DMS79 treated with DMSO at 0.1 percent for 48 hours (cell line): Measurements from ENCODE around the gene URAD.
"Not testable (repeated sequence)": the region's sequence is repeated elsewhere in the genome, so short reads cannot be mapped to it uniquely, and the experiment has no call there.

Experiments used
- DNase-seq: peaks from one replicate; lab custom pipeline; 2025; lab: John Stamatoyannopoulos, UW

The URAD gene, protein sequence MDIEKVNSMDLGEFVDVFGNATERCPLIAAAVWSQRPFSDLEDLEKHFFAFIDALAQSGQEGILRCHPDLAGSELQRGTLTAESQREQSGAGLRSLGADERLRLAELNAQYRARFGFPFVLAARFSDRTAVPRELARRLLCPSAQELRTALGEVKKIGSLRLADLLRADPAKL

DNA sequence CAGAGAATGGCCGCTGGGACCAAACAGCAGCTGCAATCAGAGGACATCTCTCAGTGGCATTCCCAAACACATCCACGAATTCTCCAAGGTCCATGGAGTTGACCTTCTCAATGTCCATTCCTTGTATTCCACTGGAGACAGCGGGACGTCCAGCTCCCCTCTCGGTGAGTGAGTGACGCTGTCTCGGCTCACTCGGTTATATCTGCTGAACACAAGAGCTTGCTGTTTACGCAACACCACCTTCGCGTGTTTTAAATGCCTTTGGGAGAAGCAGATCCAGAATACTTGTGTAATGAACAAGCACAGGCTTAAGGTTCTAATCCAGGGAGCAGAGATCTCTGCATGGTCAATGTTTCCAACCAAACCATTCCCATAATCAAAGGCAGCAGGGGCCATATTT lies at the start of gene URAD:
URAD (minus strand) TSS at position 174 of the 400 bp plus-strand sequence; CDS start at position 118, 56 bp downstream.
- DNase-seq, result no peak

DNA sequence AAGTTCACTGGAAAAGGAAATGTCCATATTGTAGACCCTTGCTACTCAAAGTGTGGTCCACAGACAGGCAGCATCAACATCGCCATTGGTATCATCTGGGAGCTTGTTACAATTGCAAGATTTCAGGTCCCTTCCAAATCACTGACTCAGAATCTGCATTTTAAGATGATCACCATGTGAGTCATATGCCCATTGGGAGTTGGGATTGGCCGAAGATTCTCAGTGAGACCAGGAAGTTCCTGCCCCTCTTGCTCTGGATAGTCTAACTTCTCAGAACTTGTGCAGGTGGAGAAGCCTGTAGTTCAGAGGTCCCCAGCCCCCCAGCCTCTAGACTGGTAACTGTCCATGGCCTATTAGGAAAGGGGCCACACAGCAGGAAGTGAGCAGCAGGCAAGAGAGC lies 48.9 kb upstream of the URAD start:
- DNase-seq, result no peak

DNA sequence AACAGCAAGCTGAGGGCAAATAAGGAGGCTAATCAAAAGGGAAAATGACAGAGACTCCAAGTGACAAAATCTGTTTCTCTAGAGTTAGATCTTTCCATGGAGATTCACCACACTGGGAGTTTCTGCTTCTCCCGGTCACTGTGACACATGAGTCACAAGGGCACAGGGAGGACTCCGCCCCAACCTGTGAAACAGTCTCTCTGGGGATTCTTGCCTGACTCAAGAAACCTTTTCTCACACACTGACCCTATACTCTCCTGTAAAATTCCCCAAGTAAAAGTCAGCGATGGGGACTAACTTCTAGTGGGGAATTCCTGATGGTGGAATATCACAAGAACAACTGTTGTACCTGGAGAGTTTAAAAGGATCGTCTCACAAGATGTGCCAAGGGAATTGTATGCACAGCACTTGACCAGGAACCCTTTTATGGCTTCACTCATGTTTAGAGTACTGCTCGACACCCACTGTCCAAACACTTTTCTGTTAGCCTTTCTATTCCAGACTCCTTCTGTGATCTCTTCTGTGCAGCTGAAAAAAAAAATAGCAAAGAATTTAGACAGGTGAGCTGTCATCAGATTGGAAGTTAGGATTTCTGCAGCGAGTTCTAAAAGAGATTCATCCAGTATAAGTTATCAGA lies 46.8 kb upstream of the URAD start:
- no peak for DNase-seq

DNA sequence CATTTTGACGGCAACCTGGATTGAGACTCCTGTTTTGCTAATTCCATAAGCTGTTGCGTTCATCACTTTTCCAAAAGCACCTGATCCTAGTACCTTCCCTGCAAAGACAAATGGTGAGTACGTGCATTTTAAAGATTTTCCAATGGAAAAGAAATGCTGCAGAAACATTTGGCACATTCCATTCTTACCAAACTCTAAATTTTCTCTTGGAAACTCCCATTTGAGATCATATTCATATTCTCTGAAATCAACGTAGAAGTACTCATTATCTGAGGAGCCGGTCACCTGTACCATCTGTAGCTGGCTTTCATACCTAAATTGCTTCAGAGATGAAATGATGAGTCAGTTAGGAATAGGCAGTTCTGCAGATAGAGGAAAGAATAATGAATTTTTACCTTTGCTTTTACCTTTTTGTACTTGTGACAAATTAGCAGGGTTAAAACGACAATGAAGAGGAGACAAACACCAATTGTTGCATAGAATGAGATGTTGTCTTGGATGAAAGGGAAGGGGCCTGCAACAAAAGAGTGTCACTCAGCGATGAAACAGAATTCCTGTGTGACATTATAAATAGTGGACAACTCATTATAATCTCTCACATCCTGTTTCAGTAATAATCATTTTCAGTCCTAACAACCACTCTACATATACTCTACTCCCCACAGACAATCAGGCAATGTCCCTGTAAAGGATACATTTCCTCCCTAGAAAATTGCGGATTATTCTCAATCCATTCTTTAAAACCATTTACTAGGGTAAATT lies 45.6 kb upstream of the URAD start:
- DNase-seq, result no peak

DNA sequence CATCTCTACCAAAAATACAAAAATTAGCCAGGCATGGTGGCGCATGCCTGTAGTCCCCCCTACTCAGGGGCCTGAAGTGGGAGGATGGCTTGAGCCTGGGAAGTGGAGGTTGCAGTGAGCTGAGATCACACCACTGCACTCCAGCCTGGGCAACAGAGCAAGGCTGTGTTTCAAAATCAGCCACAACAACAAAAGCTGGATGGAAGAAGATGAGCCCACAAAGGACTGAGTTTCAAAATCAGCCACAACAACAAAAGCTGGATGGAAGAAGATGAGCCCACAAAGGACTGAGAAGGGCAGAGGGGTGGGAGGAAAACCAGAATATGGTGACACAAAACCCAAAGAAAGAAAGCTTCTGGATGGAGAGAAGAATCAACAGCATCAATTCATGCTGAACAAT lies 43.9 kb upstream of the URAD start:
- DNase-seq, result not testable (repeated sequence)

DNA sequence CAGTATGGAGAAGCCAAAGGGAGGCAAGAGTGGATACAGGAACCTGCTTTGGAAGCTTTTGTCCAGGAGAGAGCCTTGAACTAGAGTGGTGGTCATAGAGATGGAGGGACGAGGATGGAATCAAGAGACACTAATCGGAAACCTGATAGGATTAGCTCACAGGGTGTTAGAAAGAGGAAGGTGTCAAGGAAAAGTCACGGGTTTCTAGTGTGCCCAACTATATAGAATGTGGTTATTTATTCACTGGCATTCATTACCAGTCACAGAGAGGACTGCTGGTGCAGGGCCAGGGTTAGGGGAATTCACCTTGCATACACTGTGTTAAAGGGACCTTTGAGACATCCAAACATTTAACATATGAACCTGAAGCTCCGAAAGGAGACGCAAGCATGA lies 43.4 kb upstream of the URAD start:
- no peak for DNase-seq

DNA sequence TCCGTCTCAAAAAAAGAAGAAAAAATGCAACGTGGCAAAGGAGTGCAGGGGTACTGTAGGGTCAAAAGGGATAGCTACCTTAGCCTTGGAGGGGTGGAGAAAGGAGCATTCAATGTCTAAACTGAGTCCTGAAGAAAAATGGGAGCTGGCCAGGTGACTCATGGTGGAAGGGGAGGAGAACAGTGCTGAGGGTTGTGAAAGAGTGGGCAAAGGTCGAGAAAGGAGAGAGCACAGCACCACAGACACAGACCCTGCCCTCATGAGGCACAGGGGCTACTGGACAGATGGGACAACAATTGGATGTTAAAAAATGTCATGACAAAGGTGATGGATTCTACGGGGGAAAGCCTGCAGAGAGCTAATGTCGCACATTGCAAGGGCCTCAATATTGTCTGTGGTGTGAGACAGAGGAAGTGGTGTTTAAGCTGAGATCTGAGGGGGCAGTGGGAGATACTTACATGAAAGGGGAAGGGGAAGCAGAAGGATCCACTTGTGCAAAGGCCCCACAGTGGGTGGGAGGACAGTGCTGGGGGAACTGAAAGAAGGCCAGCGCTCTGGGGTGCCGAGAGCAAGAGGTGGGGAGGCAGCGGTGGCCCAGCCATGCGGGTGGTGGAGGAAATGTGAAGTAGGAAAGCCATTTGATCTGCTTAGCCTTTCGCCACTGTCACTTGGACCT lies 42.9 kb upstream of the URAD start:
- no peak for DNase-seq

DNA sequence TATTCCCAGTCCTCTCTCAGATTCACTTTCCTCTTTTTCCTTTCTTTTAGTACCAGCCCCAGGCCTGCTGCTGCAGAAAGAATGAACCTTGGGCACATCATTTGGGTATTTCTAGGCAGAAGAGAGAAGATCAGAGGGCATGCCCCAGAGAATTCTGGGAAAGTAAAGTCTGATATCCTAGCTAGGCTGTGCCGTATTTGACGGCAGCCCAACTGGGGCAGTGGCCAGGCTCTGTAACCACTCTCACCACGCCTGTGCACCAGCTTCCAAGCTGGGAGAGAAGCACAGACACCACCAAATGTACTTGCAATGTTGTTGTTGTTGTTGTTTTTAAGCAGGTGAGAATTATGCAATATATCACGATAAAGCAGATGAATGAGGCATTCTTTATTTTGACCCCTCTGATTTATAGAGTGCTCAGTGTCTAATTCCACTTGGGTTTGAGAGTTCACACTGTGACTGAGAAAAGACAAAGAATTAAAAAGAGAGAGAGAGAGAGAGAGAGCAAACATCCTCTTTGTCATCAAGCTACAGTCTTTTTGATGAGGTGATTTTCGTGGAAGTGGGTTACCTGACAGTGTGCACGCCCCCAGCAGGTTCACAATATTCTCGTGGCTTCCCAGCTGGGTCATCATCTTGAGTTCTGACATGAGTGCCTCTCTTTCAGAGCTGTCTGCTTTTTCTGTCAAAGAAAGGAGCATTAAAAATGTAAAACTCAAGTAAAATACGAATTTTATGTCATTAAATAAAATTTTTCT lies 39.3 kb upstream of the URAD start:
- no peak for DNase-seq

DNA sequence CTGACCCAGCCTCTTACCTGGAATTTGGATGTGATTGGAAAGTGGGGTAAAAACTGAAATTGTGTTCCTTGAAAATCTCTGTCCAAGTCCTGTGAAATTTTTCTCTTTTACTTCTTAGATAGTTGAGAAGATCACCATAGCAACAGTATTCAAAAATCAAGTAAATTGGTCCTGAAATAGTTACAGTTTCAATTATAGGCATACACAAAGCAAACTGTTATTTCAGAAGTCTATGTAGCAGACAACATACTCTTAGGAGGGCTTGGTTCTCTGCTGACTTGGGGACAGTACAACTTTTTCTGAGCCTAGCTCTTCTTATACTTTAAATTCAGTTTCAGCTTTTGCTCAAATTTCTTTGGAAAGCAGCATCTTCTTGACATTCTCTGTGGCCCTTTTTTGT lies 38.6 kb upstream of the URAD start:
- no peak for DNase-seq

DNA sequence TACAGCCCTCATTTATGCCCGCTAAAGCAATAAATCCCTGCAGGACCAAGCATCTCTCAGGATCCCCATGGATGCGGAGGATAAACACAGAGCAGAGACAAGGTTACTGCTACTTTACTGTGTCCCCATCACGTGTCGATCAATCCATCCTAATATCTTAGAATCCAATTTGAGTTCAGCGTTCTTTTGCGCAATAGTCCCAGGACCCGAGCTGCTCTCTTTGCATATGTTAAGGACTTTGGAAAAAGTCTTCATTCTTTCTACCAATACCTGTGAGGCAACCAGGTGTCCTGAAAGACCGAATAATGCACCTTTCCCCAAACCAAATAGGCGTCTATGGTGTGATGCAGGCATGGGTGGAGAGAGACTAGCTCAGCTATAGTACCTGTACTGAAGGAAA lies 38.0 kb upstream of the URAD start:
- no peak for DNase-seq

DNA sequence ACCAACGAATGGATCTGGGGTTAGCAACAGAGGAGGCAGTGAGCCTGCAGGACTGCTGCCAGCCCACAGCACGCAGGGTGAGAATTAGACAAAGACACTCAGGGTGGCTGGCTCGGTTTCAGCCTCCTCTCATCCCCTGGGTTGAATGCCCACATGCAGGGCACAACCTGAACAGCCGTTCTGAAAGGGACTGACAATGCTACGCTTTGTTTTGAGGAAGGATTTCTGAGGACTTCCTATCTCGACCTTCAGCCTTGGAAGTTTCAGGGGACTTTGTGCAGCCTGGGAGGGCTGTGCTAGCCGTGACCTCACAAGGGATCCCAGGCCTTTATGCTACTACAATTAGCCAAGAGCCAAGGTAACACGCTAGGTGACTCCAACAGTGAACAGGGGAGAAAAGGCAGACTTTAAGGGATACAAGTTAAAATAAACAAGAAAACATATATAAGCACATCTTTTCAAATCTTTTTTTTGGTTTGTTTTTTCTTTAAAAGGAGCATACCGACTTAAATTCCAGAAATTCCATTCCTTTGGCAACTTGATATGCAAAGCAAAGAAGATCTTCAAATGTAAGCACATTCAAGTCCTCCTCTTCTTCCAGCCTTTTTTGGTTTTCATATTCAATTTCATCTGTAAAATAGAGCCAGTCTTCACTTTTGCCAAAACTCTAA lies 34.5 kb upstream of the URAD start:
- no peak for DNase-seq

DNA sequence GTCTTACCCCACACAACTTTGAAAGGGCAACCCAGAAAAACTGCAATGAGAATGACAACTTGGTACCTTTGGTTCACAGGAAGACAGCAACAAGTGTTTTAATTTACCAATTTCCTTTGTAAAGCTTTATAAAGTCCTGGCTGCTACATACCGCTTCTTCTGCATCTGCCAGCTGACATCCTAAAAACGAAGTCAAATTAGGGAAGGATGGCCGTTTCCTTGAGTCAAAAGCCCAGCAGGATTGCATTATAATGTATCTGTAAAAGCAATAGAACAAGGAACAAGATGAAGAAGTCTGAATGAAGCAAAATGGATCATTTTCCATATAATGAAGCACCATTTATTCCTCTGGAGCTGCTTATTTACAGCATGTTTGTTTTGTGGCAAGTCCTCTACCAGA lies 25.8 kb upstream of the URAD start:
- DNase-seq, result no peak

DNA sequence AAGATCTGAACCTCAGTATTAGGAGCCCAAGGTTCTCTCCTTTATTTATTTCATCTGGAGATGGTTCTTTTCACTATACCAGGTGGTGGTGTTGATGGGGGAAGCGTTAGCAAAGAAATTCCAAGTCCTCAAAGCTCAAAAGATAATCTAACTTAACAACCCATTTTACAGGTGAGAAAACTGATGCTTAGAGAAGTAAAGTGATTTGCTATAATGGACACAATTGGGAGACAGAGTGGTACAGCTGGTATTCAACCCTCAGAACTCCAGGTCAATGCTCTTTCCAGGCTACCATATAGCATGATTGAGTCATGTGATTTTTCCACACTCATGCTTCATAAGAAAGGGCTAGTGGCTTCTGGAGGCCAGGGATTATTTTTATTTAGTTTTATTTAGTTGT lies 25.0 kb upstream of the URAD start:
- DNase-seq, result no peak

DNA sequence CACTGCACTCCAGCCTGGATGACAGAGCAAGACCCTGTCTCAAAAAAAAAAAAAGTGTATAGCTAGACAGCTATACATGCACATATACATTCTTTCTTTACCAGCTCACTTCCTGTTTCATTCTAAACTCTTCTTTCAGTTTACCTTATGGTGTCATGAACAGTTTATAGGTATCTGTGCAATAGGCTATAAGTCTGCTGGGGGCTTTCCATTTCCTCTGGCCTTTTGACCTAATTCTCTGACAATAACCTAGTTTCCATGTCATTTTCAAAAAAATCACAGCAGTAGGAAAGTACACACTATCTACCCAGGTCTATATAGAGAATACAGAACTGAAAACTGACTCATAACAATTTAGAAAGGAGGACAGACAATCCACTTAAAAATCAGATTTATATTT lies 24.4 kb upstream of the URAD start:
- DNase-seq, result no peak

DNA sequence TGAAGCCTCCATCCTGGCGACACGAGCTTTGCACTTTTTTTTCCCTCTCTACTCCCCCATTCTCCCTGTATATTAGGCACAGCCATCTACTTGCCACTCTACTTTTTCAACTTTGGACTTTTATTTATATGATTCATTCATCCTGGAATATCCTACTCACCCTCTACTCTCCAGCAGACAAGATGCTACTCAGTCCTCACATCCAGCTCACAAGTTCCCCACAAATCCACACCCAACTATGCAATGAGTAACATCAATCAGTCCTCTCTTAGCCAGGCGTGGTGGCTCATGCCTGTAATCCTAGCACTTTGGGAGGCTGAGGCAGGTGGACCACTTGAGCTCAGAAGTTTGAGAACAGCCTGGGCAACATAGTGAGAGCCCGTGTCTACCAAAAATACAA lies 23.9 kb upstream of the URAD start:
- DNase-seq, result no peak

DNA sequence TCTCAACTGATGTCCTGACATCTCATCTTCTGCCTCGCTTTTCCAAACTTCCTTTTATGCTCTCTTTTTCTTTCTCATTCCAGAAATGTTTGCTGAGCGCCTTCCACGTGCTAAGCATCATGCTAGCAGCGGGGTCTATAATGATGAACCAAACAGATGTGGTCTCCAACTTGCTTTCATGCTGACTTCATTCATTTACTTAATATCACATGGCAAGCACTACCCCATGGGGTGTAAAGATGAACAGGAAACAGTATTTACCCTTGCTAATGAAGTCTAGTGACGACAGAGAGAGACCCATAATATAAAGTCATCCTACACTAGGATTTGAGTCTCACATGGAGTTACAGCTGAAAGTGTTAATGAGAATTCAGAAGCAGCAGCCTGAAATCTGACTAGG lies 21.6 kb upstream of the URAD start:
- DNase-seq, result no peak

DNA sequence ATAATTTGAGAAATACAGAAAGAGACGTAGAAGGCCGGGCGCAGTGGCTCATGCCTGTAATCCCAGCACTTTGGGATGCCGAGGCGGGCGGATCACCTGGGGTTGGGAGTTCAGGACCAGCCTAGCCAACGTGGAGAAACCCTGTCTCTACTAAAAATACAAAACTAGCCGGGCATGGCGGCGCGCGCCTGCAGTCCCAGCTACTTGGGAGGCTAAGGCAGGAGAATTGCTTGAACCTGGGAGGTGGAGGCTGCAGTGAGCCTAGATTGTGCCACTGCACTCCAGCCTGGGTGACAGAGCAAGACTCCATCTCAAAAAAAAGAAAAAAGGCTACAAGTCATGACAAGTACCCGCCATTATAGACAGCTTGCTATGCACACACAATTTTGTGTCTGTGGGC lies 16.5 kb upstream of the URAD start:
- DNase-seq, result not testable (repeated sequence)

DNA sequence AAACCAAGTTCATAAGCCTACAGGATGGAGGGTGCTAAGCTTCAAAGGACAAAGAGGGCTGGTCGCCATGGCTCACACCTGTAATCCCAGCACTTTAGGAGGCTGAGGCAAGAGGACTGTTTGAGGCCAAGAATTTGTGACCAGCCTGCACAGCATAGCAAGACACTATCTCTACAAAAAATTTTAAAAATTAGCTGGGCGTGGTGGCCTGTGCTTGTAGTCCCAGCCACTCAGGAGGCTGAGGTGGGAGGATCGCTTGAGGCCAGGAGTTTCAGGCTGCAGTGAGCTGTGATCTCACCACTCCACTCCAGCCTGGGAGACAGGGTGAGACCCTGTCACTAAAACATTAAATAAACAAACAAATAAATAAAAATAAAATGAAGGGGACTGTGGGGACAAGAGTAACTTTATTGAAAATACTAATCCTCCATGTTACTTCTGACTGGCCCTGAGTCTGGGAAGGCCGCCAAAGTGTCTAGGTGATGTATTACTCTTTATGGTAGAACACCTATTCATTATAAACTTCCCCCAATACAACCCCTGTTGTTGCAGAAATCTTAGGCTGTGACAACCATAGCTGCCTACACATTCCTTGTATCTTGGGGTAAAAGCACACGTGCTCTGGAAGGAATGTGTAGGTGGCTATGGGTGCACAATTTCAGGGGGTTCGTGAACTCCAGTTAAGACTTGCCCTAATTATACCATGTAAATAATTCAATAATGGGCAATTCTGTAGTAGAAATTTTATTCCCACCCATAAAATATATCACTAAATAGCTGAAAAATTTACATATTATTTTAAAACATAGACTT lies 14.6 kb upstream of the URAD start:
- DNase-seq, result no peak

DNA sequence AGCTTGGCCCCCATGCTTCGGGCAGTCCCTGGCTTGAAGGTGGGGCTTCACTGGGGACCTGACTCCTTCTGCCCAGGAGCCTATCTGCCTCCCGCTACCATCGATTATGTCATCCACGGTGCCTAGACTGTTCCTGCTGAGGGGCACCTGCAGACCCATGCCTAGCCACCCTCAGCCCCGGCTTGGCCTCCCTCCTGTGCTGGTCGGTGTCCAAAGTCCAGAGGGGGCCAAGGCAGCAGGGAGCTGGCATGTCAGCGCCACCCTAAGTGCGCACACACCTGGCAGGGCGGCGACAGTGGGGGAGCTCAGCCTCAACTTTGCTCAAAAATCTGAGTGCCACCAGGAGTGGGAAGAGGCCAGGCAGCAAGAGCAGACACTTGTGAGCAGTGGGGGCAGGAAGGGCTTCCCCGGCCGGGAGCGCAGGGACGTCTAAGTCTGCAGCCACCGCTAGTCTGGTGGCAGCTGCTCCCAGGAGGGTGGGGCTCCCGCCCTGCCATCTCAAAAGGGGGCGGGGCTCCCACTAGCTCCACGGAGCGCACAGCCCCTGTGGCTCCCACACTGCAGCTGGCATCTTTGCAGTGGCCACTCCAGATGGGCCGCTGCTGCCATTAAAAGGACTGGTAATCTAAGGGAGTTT lies 13.5 kb upstream of the URAD start:
- DNase-seq, result no peak

DNA sequence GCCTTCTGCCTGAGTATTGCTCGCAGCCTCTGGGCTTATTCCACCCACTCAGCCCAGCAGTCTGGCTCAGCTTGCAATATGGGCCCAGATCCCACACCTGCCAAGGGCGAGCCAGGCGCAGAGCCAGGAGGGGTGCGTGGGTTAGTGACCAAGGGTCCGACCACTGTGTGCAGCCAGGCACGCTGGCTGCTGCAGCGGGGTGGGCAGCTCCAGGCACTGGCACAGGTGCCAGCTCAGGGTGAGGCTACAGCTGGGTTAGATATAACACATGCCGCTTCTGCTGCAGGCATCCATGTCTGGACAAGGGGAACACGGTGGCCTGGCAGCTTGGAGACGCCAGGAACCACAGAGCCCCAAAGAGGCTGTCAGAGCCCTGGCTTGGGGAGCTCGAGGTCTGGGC lies 12.6 kb upstream of the URAD start:
- DNase-seq, result no peak
